IMR-90 (cell line): ENCODE data around the gene PI4KA. TPM values are rescaled to one million over a fixed set of nuclear protein-coding genes. Genes with fewer than 3 reads are reported as not detected.

Experiments
- ATAC-seq: fragments of 200-7000 bp; cut with Tn5 transposase; 2 replicates; pipeline ENCODE4 v1.9.1; 2020; ENCODE audit warnings: low read depth, mild to moderate bottlenecking, moderate library complexity
- BruUV-seq: library from RNA; stranded (reverse); fragments of 400-500 nt; replicated peaks from 2 replicates; lab custom pipeline; 2021; lab: Mats Ljungman, UMichigan
- CTCF ChIA-PET: fragments of 300-600 bp; formaldehyde crosslinking; extraction: SDS; loops from one replicate; lab custom pipeline; 2021; ENCODE audit warnings: antibody characterized with exemption; lab: Yijun Ruan, JAX
- POLR2A ChIA-PET: fragments of 300-600 bp; sonication (Branson Sonifier 250); formaldehyde crosslinking; loops from one replicate; lab custom pipeline; 2022; ENCODE audit warnings: antibody characterized with exemption; ENCODE audit not compliant: unreplicated experiment; lab: Charles Lee
- DNase-seq: peaks from one replicate; pipeline ENCODE4 v3.0.0; 2013
- H2AFZ ChIP-seq: replicated peaks from 2 replicates; pipeline ENCODE3; 2013; ENCODE audit warnings: low read length, mild to moderate bottlenecking; ENCODE audit not compliant: poor library complexity
- H2AK5ac ChIP-seq: 2 replicates; pipeline ENCODE4 v1.6.1; 2013; ENCODE audit warnings: low read depth, low read length, inconsistent platforms
- H2AK9ac ChIP-seq: replicated peaks from 2 replicates; pipeline ENCODE3; 2013; ENCODE audit warnings: mild to moderate bottlenecking, low read depth, low read length, moderate library complexity; ENCODE audit not compliant: poor library complexity
- H2BK120ac ChIP-seq: 2 replicates; pipeline ENCODE4 v1.6.1; 2013; ENCODE audit warnings: low read depth, low read length, inconsistent platforms
- H2BK15ac ChIP-seq: 3 replicates; pipeline ENCODE4 v1.6.1; 2013; ENCODE audit warnings: low read depth, low read length, inconsistent platforms
- H2BK20ac ChIP-seq: 2 replicates; pipeline ENCODE4 v1.6.1; 2013; ENCODE audit warnings: low read depth, mild to moderate bottlenecking, inconsistent platforms, low read length, moderate library complexity
- H2BK5ac ChIP-seq: 2 replicates; pipeline ENCODE4 v1.6.1; 2013; ENCODE audit warnings: mild to moderate bottlenecking, low read depth, low read length, inconsistent platforms; ENCODE audit not compliant: poor library complexity, severe bottlenecking
- H3K14ac ChIP-seq: replicated peaks from 2 replicates; pipeline ENCODE4 v1.6.1; 2013; ENCODE audit warnings: low read depth, low read length, inconsistent platforms
- H3K18ac ChIP-seq: 2 replicates; pipeline ENCODE4 v1.6.1; 2013; ENCODE audit warnings: low read depth, low read length, control low read depth
- H3K23ac ChIP-seq: 2 replicates; pipeline ENCODE4 v1.6.1; 2013; ENCODE audit warnings: low read depth, low read length, inconsistent platforms
- H3K27ac ChIP-seq: 2 replicates; pipeline ENCODE4 v1.5.1; 2013; ENCODE audit warnings: mild to moderate bottlenecking, control low read depth, low read length; ENCODE audit not compliant: insufficient read depth
- H3K27me3 ChIP-seq: 2 replicates; pipeline ENCODE4 v1.6.1; 2013; ENCODE audit warnings: low read length; ENCODE audit not compliant: control insufficient read depth, insufficient read depth
- H3K36me3 ChIP-seq: 2 replicates; pipeline ENCODE4 v1.6.1; 2013; ENCODE audit warnings: low read length, mixed read lengths; ENCODE audit not compliant: control insufficient read depth, insufficient read depth
- H3K4ac ChIP-seq: 2 replicates; pipeline ENCODE4 v1.6.1; 2013; ENCODE audit warnings: low read depth, low read length, inconsistent platforms
- H3K4me1 ChIP-seq: 2 replicates; pipeline ENCODE4 v1.6.1; 2013; ENCODE audit warnings: low read length, mixed read lengths; ENCODE audit not compliant: control insufficient read depth, insufficient read depth
- H3K4me2 ChIP-seq: 2 replicates; pipeline ENCODE4 v1.6.1; 2013; ENCODE audit warnings: low read depth, mild to moderate bottlenecking, control low read depth, low read length, moderate library complexity
- H3K4me3 ChIP-seq: 2 replicates; pipeline ENCODE4 v1.5.1; 2013; ENCODE audit warnings: low read depth, mild to moderate bottlenecking, control low read depth, low read length, moderate library complexity; ENCODE audit not compliant: insufficient read depth
- H3K56ac ChIP-seq: 2 replicates; pipeline ENCODE4 v1.6.1; 2013; ENCODE audit warnings: low read length, inconsistent platforms; ENCODE audit not compliant: insufficient read depth; ENCODE audit errors: extremely low read depth
- H3K79me1 ChIP-seq, 2 experiments: 2 replicates each; pipeline ENCODE4 v1.6.1; 2013; ENCODE audit warnings: low read length in 2 of 2, inconsistent platforms in 1 of 2, low read depth in 1 of 2
- H3K9ac ChIP-seq: 2 replicates; pipeline ENCODE4 v1.6.1; 2013; ENCODE audit warnings: low read depth, low read length, control low read depth
- H3K9me1 ChIP-seq: 2 replicates; pipeline ENCODE4 v1.6.1; 2013; ENCODE audit warnings: low read length, inconsistent platforms; ENCODE audit not compliant: insufficient read depth
- H3K9me3 ChIP-seq: 2 replicates; pipeline ENCODE4 v1.6.1; 2013; ENCODE audit warnings: low read length; ENCODE audit not compliant: control insufficient read depth, insufficient read depth
- H4K20me1 ChIP-seq: 2 replicates; pipeline ENCODE4 v1.6.1; 2013; ENCODE audit warnings: low read length, inconsistent platforms; ENCODE audit not compliant: insufficient read depth
- H4K5ac ChIP-seq: 2 replicates; pipeline ENCODE4 v1.6.1; 2013; ENCODE audit warnings: mild to moderate bottlenecking, low read depth, low read length, control low read depth
- H4K8ac ChIP-seq, 2 experiments: 2 replicates each; pipeline ENCODE4 v1.6.1; 2013; ENCODE audit warnings: low read depth in 2 of 2, low read length in 2 of 2, control low read depth in 1 of 2, inconsistent platforms in 1 of 2
- H4K91ac ChIP-seq: 2 replicates; pipeline ENCODE4 v1.6.1; 2013; ENCODE audit warnings: low read depth, low read length, inconsistent platforms; ENCODE audit not compliant: insufficient read depth
- BHLHE40 ChIP-seq: fragments of 150-350 bp; IDR thresholded peaks from 2 replicates; pipeline ENCODE4 v1.6.1; 2016; ENCODE audit warnings: mild to moderate bottlenecking, low read depth, low read length
- CEBPB ChIP-seq: IDR thresholded peaks from 2 replicates; pipeline ENCODE4 v1.6.1; 2012; ENCODE audit warnings: low read depth, low read length, improper control_type of control experiment
- CHD1 ChIP-seq: IDR thresholded peaks from 2 replicates; pipeline ENCODE4 v1.6.1; 2012; ENCODE audit warnings: low read depth, low read length, improper control_type of control experiment
- MAFK ChIP-seq: IDR thresholded peaks from 2 replicates; pipeline ENCODE4 v1.6.1; 2012; ENCODE audit warnings: low read depth, low read length, improper control_type of control experiment
- MAZ ChIP-seq: IDR thresholded peaks from 2 replicates; pipeline ENCODE4 v1.6.1; 2012; ENCODE audit warnings: low read depth, mild to moderate bottlenecking, low read length, improper control_type of control experiment, moderate library complexity, borderline replicate concordance
- RAD21 ChIP-seq: IDR thresholded peaks from 2 replicates; pipeline ENCODE4 v1.6.1; 2012; ENCODE audit warnings: low read length, improper control_type of control experiment
- RCOR1 ChIP-seq: IDR thresholded peaks from 2 replicates; pipeline ENCODE4 v1.6.1; 2012; ENCODE audit warnings: mild to moderate bottlenecking, low read length, improper control_type of control experiment; ENCODE audit not compliant: insufficient replicate concordance
- RFX5 ChIP-seq: IDR thresholded peaks from 2 replicates; pipeline ENCODE4 v1.8.0; 2012; ENCODE audit warnings: low read depth, mild to moderate bottlenecking, low read length, moderate library complexity
- SMC3 ChIP-seq: fragments of 150-350 bp; IDR thresholded peaks from 2 replicates; pipeline ENCODE4 v1.6.1; 2016; ENCODE audit warnings: low read depth, mild to moderate bottlenecking, antibody characterized with exemption, low read length, moderate library complexity
- WGBS, 2 experiments: methylation state at CpG; one replicate each; pipeline versions ENCODE4 v1.1.5 to v1.1.7; 2013; ENCODE audit warnings: missing lambda C conversion rate in 2 of 2; ENCODE audit not compliant: insufficient read length in 1 of 2; ENCODE audit errors: extremely low coverage in 2 of 2; 5-methylcytosine and 5-hydroxymethylcytosine counted together
- dilution Hi-C: fragments of 300-500 bp; cut with HindIII; formaldehyde crosslinking; loops from one replicate; pipeline ENCODE4 v1.14.3; 2018; ENCODE audit warnings: low sequenced_read_pairs; ENCODE audit not compliant: unreplicated experiment
- in situ Hi-C: fragments of 300-500 bp; cut with MboI; formaldehyde crosslinking; loops from 3 replicates; pipeline ENCODE4 v1.14.3; 2019; ENCODE audit warnings: low sequenced_read_pairs, inconsistent platforms, mixed read lengths
- intact Hi-C: fragments of 100-400 bp; cut with micrococcal nuclease; formaldehyde crosslinking; loops from 2 replicates; pipeline ENCODE4 v1.10.0; 2022
- polyA plus RNA-seq, 3 experiments: library from polyadenylated mRNA; depleted of rRNA; stranded (reverse); fragments of >200 nt; gene quantifications; 2 replicates each; pipeline ENCODE4 v1.2.3, GENCODE V29; 2012; ENCODE audit warnings: low replicate concordance in 1 of 3
- total RNA-seq: library from RNA; depleted of rRNA; stranded (reverse); fragments of >200 nt; gene quantifications from 2 replicates; pipeline ENCODE4 v1.2.3, GENCODE V29; 2012
- TF ChIP-seq, protein P1 (sequence below): fragments of 150-350 bp; IDR thresholded peaks from 2 replicates; pipeline ENCODE4 v1.6.1; 2016; ENCODE audit warnings: low read depth, mild to moderate bottlenecking, low read length, moderate library complexity, borderline replicate concordance

Gene PI4KA
- total and polyA plus RNA-seq, 2 of the 4 experiments (the other 2 are of a cell fraction) = 16.8 to 35.5 TPM

GRCh38 chr22:20760084-20760483 is 98.5 kb downstream of the PI4KA start:
- no peak overlapping the region for H3K56ac ChIP-seq
- H3K27me3 ChIP-seq = no peaks in the 10 kb centered on the region
- H3K14ac ChIP-seq = no peak overlapping the region
- H4K8ac ChIP-seq = no peak overlapping the region
- no peak overlapping the region for H3K4me2 ChIP-seq
- peaks cover 33% of the 10 kb centered on the region for H3K36me3 ChIP-seq
- CTCF ChIA-PET = interaction anchor here (1.6 kb wide), 1 partner anchor 18 kb away, joined by 4 read pairs; no protein-coding TSS in a partner anchor
- H4K5ac ChIP-seq = no peak overlapping the region
- H2BK15ac ChIP-seq = no peak overlapping the region
- H2BK120ac ChIP-seq = no peak overlapping the region
- H2AFZ ChIP-seq = no peak overlapping the region
- no peak overlapping the region for H2BK20ac ChIP-seq
- 0 out of 4 replicates have a peak, but pooled peaks cover 0 to 5% of the 10 kb centered on the region in 2 experiments for H3K79me1 ChIP-seq
- peaks cover 10% of the 10 kb centered on the region for H3K9me1 ChIP-seq
- no peak overlapping the region for H3K23ac ChIP-seq
- H3K4me1 ChIP-seq = no peaks in the 10 kb centered on the region
- POLR2A ChIA-PET = no interaction called here
- WGBS, 2 experiments = no CpG with 5 or more reads among the region's 2 CpGs
- no peak for ATAC-seq
- H4K20me1 ChIP-seq = no peaks in the 10 kb centered on the region
- no TSS peak for BruUV-seq
- dilution Hi-C loops = no loop called here
- H3K4me3 ChIP-seq = no peak overlapping the region
- in situ Hi-C loops = no loop called here
- intact Hi-C loops = no loop called here
- no peak for DNase-seq
- no peak overlapping the region for H3K4ac ChIP-seq
- no peaks in the 10 kb centered on the region for H3K9me3 ChIP-seq
- H4K91ac ChIP-seq = no peak overlapping the region
- no peak overlapping the region for H3K9ac ChIP-seq
- no peak overlapping the region for H2BK5ac ChIP-seq
- no peak overlapping the region for H2AK9ac ChIP-seq
- no peak overlapping the region for H3K18ac ChIP-seq
- H2AK5ac ChIP-seq = no peak overlapping the region
- no peak overlapping the region for H3K27ac ChIP-seq
- TF ChIP-seq MAZ (no peak), RCOR1 (no peak), MAFK (no peak), RFX5 (no peak), SMC3 (no peak), CHD1 (no peak), RAD21 (no peak), CEBPB (no peak), BHLHE40 (no peak)
- TF ChIP-seq, protein P1, sequence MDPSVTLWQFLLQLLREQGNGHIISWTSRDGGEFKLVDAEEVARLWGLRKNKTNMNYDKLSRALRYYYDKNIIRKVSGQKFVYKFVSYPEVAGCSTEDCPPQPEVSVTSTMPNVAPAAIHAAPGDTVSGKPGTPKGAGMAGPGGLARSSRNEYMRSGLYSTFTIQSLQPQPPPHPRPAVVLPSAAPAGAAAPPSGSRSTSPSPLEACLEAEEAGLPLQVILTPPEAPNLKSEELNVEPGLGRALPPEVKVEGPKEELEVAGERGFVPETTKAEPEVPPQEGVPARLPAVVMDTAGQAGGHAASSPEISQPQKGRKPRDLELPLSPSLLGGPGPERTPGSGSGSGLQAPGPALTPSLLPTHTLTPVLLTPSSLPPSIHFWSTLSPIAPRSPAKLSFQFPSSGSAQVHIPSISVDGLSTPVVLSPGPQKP = no peak
